CD4-positive, alpha-beta T cell treated with Interleukin-12 subunit alpha and Interleukin-12 subunit beta, for 1 hour (primary cell): Measurements from ENCODE around the gene CCND1.
A peak's percentile ranks its signal among the peaks of the same experiment; 100 is the strongest.

Experiments used
- DNase-seq: peaks from one replicate; pipeline ENCODE4 v3.0.0-alpha.2; 2020

The CCND1 gene

GRCh38 chr11:69642549-69642912 lies 1.6 kb downstream of the CCND1 start:
- DNase-seq: peak; percentile 47

DNA sequence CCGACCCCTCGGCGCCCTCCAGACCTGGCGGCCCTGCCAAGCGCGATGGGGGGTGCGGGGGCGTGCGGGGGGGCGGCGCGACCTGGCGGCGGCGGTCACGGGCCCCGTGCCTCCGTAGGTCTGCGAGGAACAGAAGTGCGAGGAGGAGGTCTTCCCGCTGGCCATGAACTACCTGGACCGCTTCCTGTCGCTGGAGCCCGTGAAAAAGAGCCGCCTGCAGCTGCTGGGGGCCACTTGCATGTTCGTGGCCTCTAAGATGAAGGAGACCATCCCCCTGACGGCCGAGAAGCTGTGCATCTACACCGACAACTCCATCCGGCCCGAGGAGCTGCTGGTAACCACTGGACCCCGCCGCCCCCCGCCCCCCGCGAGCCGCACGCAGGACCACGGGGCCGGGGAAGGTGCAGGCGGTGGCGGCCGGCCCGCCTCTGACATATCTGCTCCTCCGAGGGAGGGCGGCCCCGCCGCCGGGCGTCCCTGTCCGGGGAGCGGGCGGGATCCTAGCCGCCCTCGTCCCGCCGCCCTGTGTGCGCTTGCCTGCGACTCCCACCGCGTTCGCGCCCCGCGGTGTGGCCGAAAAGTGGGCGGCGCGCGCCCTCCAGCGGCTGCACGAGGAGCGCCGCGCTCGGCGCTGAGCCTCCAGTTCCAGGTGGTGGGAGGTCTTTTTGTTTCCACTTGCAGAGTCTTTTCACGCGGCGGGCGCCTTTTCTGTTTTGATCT lies 2.1 kb downstream of the CCND1 start:
- peak; percentile 79 for DNase-seq

DNA sequence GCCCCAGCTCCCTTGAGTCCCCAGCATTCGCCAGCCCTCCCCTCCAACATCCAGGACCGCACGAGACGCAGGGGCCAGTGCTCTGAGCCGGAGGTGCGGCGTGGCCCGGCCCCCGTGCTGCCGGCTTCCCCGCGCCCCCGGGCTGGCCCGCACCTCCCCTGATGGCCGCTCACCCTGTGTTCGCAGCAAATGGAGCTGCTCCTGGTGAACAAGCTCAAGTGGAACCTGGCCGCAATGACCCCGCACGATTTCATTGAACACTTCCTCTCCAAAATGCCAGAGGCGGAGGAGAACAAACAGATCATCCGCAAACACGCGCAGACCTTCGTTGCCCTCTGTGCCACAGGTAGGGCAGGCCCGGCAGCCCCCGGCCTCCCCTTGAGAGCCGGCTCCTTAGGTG lies 2.7 kb downstream of the CCND1 start:
- DNase-seq: no peak

GRCh38 chr11:69644071-69644961 lies 3.4 kb downstream of the CCND1 start:
- DNase-seq: no peak

DNA sequence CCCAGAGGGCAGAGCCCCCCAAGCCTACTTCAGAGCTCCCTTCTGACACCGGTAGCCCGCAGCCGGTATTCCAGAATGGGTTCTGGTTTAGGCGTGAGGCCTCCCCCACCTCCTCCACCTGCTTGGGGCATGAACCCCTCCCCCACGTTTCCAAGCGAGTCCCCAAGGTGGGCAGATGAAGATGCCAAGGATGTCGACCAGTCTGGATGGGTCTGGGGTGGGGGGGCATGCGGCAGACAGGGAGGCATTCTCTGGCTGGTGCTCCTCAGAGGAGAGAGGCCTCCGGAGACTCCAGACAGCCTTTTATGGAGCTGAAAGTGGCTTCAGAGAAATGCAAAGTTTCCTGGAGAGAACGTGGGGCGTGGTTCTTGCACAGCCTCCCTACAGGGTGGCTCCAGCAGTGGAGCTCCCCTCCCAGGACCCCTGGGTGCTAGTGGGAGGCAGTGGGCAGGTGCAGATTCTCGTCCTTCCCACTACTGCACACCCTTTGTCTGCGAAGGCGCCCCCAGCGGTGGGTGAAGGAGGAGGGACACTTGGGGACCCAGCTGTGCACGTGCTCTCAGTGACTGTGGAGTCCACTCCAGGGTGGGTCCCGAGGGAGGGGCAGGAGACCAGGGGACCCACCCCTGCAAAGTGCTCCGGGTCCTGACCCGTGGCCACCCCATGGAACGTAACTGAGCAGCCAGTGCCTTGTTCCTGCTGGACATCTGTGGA lies 4.2 kb downstream of the CCND1 start:
- DNase-seq: no peak

DNA sequence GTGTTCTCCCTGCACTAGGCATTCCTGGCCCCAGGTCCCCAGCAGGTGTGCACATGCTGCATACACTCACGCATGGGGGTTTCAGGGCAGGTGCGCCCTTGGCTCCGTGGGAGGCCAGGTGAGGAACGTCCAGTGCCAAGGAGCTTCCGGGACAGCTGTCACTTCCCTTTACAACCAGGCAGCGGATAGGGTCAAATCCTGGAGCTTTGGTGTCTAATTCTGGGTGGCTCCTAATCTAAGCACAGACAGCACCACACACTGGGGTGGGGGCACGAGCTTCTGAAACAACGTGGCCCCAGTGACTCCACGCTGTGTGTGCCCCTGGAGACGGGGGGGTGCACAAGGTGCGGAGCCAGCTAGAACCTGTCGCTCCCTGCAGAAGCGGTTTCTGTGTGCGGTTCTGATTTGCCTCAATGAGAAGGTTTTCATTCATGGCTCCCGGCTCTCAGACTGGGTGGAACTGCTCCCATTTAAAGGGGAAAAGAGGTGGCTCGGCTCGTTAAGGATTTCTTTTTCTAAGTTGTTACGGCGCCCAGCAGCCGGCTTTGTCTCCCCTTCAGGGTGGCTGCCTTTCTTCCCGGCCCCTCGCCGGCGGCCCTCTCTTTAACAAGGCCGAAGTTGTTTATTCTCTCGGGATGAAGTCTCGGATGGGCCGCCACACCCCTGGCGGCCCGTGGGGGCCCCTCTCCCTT lies 5.0 kb downstream of the CCND1 start:
- no peak for DNase-seq

DNA sequence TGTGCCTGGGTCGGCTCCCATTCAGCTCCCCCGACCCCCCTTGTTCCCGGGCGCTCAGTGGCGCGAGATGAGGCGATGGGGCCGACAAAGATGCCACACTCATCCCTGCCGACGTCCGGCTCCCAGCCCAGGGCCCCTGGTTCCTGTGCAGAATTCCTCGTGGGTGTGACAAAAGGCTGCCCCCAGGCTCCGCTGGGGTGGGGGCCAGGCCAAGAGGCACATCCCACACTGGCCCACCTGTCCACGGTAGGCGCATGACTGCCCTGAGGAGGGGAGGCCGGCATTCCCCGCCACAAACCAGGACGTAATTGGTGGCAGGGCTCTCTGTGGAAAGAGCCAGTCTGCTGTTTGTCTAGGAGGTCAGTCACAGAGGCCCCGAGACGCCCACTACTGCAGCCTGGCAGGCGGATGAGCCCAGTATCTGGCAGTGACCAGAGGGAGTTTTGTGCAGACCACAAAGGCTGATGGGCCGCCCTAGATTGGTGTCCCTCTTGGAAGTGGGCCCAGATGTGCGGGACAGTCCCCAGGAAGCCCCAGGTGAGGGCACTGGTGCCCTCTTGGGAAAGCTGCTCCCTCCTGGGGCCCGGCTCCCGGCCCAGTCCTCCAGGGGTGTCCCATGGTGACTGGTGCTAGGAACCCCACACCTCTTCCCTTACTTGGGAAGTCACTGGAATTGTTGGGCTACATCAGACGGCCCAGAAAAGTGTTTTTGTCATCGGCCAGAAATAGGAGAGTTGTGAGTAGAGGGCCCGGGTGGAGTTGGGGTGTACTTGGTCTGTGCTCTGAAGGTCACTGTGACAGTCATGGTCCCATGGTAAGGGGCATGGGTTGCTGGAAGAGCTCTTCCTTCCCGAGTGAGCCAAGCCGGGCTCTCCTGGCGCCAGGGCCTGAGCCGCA lies 5.8 kb downstream of the CCND1 start:
- DNase-seq: no peak

DNA sequence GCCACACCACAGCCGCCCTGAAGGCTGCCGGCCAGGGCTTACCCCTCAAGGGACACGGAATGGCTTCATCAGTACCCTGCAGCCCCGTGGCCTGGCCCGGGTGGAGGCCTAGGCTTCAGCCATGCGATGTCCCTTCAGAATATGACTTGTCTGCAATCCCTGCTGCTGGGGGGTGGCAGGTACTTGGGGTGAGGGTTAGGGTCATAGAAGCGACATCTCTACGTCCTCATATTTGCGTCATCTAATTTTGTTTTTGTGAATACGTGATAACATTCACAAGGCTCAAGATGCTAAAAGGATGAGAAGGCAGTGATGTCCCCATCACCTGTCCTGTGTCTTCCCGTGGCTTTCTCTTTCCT lies 6.4 kb downstream of the CCND1 start:
- DNase-seq: no peak

DNA sequence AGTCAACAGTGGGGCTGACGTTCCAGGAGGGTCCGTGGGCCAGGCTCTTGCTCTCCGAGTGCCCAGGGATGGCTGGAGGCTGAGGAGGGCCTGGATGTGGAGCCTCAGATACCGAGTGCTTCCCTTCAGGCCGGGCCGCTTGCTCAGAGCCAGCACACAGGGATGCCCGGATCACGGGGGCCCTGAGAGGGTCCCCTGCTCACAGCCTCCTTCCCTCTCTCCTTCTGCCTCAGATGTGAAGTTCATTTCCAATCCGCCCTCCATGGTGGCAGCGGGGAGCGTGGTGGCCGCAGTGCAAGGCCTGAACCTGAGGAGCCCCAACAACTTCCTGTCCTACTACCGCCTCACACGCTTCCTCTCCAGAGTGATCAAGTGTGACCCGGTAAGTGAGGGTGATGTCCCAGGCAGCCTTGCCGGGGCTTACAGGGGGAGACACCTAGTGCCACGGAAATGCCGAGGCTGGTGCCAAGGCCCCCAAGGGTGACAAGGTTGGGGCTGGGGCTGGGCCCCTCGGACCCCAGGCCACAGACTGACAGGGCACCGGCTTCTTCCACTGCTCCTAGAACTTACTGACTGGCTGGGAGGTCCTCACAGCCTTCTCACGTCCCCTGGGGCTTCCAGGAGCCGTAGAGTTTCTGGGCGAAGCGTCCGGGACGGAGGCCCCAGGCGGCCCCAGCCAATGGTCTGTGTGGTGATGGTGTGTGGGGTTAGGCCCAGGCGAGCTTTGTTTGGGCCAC lies 7.0 kb downstream of the CCND1 start:
- DNase-seq: no peak

DNA sequence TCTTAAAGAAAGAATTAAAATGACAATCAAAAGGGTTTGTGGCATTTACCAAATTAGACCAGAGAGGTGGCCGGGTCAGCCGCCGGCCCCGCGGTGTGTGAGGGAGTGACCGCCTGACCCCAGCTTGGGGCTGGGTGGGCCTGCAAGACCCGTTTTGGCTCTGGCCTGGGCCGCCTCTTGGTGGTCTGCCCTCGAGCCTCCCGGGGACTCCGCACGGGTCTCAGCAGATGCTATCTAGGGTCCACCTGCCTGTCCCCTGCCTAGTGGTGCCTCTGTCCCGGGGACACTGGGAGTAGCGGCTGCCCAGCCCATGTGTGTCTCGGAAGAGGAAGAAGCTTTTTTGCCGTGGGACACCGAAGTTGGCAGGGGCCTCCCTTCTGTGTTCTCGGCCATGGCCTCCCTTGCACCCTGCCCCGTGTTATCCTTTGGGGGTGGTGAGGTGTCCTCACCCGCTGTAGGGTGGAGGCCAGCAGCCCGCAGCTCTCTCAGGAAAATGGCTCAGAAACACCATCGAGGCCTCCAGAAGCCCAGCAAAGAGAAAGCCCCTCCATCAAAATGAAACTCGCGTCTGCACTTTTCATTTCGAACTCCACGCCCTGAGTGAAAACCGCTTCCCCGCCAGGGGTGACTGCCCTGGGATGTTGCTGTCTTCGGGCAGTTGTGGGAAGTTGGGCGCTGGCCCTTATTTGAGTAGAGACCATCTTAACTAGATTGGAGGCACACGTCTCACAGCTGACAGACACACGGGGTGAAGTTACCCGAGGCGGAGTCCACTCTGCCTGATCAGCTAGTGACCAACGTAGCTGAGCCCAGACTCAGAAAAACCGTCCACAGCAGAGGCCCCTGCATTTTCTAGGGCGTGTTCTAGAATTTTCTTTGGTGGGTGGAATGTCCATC lies 8.0 kb downstream of the CCND1 start:
- DNase-seq: no peak

DNA sequence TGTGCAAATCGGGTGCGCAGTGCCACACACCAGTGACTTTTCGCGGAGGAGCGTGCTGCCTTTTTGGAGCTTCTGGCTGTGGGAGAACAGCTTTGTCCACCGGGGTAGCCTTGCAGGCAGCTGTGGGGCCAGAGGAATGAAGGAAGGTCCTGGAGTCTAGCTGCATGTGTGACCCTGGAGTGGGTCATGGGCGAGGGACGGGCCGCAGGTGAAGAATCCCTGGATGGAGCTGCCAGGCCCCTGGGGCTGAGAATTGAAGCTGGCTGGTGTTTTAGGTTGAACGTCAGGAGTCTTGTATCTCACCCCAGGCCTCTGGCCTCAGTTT lies 8.6 kb downstream of the CCND1 start:
- DNase-seq: no peak

DNA sequence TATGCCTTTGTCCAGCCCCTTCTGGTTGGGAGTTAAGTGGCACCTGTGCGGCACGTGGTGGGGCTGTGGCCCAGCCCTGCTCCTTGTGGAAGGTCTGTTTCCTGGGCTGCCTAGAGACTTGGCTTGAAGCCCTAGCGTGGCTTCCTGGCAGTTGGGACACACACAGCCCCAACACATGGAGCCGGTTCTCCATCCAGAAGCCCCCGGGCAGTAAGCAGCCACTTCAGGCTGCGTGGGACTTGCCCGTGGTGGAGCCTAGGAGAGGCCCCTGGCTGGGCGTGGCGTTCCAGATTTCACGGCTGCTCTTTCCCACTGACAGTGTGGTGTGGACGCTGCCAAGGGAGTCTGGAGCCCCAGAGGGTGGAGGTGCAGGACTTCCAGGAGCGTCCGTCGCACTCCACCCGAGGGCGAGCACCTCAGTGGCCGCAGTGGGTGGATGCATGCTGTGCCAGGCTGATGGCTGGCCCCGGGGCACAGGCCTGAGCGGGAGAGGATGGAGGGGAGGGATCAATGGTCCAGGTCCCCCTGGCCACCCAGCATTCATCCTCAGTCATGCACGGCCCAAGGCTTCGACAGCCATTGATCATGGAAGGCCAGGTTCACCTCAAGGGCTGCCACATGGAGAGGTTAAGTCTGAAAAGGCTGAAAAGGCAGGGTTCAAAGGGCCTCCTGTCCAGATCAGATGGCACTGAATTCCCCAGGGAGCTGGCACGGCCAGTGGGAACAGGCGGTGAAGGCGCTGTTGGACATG lies 9.3 kb downstream of the CCND1 start:
- no peak for DNase-seq

- DNase-seq: no peak
Measured at GRCh38 chr11:69650832-69651344, 9.9 kb downstream of the CCND1 start.

DNA sequence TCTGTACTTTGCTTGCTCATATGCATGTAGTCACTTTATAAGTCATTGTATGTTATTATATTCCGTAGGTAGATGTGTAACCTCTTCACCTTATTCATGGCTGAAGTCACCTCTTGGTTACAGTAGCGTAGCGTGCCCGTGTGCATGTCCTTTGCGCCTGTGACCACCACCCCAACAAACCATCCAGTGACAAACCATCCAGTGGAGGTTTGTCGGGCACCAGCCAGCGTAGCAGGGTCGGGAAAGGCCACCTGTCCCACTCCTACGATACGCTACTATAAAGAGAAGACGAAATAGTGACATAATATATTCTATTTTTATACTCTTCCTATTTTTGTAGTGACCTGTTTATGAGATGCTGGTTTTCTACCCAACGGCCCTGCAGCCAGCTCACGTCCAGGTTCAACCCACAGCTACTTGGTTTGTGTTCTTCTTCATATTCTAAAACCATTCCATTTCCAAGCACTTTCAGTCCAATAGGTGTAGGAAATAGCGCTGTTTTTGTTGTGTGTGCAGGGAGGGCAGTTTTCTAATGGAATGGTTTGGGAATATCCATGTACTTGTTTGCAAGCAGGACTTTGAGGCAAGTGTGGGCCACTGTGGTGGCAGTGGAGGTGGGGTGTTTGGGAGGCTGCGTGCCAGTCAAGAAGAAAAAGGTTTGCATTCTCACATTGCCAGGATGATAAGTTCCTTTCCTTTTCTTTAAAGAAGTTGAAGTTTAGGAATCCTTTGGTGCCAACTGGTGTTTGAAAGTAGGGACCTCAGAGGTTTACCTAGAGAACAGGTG lies 11.1 kb downstream of the CCND1 start:
- DNase-seq: no peak

DNA sequence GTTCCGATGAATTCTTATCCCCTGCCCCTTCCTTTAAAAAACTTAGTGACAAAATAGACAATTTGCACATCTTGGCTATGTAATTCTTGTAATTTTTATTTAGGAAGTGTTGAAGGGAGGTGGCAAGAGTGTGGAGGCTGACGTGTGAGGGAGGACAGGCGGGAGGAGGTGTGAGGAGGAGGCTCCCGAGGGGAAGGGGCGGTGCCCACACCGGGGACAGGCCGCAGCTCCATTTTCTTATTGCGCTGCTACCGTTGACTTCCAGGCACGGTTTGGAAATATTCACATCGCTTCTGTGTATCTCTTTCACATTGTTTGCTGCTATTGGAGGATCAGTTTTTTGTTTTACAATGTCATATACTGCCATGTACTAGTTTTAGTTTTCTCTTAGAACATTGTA lies 12.0 kb downstream of the CCND1 start:
- no peak for DNase-seq

DNA sequence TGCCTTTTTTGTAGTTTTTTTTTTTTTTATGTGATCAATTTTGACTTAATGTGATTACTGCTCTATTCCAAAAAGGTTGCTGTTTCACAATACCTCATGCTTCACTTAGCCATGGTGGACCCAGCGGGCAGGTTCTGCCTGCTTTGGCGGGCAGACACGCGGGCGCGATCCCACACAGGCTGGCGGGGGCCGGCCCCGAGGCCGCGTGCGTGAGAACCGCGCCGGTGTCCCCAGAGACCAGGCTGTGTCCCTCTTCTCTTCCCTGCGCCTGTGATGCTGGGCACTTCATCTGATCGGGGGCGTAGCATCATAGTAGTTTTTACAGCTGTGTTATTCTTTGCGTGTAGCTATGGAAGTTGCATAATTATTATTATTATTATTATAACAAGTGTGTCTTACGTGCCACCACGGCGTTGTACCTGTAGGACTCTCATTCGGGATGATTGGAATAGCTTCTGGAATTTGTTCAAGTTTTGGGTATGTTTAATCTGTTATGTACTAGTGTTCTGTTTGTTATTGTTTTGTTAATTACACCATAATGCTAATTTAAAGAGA lies 12.5 kb downstream of the CCND1 start:
- no peak for DNase-seq

DNA sequence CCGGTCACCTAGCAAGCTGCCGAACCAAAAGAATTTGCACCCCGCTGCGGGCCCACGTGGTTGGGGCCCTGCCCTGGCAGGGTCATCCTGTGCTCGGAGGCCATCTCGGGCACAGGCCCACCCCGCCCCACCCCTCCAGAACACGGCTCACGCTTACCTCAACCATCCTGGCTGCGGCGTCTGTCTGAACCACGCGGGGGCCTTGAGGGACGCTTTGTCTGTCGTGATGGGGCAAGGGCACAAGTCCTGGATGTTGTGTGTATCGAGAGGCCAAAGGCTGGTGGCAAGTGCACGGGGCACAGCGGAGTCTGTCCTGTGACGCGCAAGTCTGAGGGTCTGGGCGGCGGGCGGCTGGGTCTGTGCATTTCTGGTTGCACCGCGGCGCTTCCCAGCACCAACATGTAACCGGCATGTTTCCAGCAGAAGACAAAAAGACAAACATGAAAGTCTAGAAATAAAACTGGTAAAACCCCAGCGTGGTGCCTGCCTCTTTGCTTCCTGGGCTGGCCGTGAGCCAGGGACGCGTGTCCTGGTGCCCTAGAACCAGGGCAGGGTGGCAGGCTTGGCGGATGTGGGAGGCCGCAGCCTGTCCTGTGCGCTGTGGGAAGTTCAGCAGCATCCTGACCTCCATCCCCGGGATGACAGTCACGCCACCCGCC lies 13.2 kb downstream of the CCND1 start:
- no peak for DNase-seq
